NB4 (cell line): ENCODE data around the gene AGBL2.
A peak's percentile ranks its signal among the peaks of the same experiment; 100 is the strongest.
"Not testable (repeated sequence)": the region's sequence is repeated elsewhere in the genome, so short reads cannot be mapped to it uniquely, and the experiment has no call there.

Experiments
- DNase-seq: peaks from one replicate; pipeline ENCODE4 v3.0.0; 2010; ENCODE audit warnings: low read depth
- H3K4me3 ChIP-seq: one replicate; pipeline ENCODE4 v1.5.1; 2011; ENCODE audit warnings: mild to moderate bottlenecking, low read depth, low read length, moderate library complexity
- CTCF ChIP-seq: IDR thresholded peaks from one replicate; pipeline ENCODE4 v1.5.1; 2012; ENCODE audit warnings: low read depth, low read length
- MAX ChIP-seq: IDR thresholded peaks from 2 replicates; pipeline ENCODE4 v1.6.1; 2011; ENCODE audit warnings: low read depth, low read length
- MYC ChIP-seq: IDR thresholded peaks from 2 replicates; pipeline ENCODE4 v1.6.1; 2011; ENCODE audit warnings: low read depth, low read length
- POLR2A ChIP-seq: IDR thresholded peaks from 2 replicates; pipeline ENCODE4 v1.6.1; 2011; ENCODE audit warnings: mild to moderate bottlenecking; ENCODE audit not compliant: insufficient read length; ENCODE audit errors: extremely low read depth

The AGBL2 gene

GRCh38 chr11:47711225-47711624 is 3.9 kb downstream of the AGBL2 start:
- H3K4me3 ChIP-seq: no peak overlapping the region
- no peak for TF ChIP-seq CTCF
- TF ChIP-seq MYC: no peak
- TF ChIP-seq POLR2A: no peak
- TF ChIP-seq MAX: no peak
- no peak for DNase-seq

- not testable (repeated sequence) for H3K4me3 ChIP-seq, DNase-seq
Measured at GRCh38 chr11:47707275-47707786, 7.8 kb downstream of the AGBL2 start.

- peak; percentile 48 for DNase-seq
- TF ChIP-seq MYC (no peak), CTCF (no peak), MAX (no peak), POLR2A (no peak)
- no peak overlapping the region for H3K4me3 ChIP-seq
Measured at GRCh38 chr11:47705721-47706120, 9.4 kb downstream of the AGBL2 start.

GRCh38 chr11:47691979-47692378 is 23.2 kb downstream of the AGBL2 start:
- no peak for DNase-seq
- TF ChIP-seq CTCF (no peak), POLR2A (no peak), MYC (no peak), MAX (no peak)
- no peak overlapping the region for H3K4me3 ChIP-seq

- TF ChIP-seq POLR2A: no peak
- no peak for TF ChIP-seq CTCF
- no peak for TF ChIP-seq MYC
- TF ChIP-seq MAX: no peak
- no peak overlapping the region for H3K4me3 ChIP-seq
- DNase-seq: no peak
Measured at GRCh38 chr11:47689480-47689879, 25.7 kb downstream of the AGBL2 start.

- no peak for TF ChIP-seq POLR2A
- no peak for TF ChIP-seq CTCF
- no peak for TF ChIP-seq MAX
- TF ChIP-seq MYC: no peak
- no peak for DNase-seq
- H3K4me3 ChIP-seq: no peak overlapping the region
Measured at GRCh38 chr11:47688991-47689390, 26.2 kb downstream of the AGBL2 start.
